ENCODE measurements around the gene DDX39A. TPM values are rescaled to one million over a fixed set of nuclear protein-coding genes. Genes with fewer than 3 reads are reported as not detected.
A peak's percentile ranks its signal among the peaks of the same experiment; 100 is the strongest.

The DDX39A gene
- total RNA-seq, 1 experiment from 2014 or later, result 117 TPM

DNA sequence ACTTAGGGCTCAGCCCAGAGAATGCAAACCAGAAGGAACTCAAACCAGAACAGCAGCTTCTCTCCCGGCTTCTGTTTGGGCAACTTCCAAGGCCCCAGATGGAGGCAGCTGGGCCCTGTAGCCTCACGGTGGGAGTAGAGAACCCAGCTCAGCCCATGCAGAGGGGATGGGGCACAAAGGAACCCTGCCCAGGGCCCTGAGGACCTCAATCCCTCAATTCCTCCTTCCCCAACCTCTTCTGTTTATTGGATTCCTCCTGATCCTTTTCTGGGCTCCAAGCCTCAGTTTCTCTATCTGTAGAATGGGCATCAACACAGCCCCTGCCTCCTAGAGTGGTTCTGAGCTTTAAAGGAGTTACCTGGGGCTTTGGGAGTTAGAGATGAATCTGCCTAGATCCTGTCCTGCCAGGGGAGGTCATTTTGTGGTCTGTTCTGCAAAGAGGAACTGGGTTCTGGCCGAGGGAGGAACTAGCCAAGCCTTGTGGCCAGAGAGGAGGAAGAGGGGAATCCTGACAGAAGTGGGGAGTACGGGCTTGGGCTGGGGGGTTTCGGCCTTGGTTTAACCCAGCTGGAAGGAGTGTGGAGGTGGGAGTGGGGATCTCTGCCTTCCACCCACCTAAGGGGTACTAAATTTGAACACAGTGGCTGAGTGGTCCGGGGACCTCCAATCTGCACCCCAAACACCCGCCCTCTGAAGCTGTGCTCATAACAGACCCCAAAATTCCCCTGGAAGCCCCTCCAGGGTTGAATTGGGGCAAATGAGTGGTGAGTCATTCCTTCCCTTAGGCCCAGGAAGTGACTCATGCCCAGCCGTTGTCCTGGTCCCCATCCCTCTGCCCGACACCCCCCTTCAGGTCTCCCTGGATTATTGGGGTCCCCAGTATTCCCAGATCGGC, 35.2 kb downstream of the DDX39A start:
- H3K4me3 ChIP-seq (ENCODE audit: low read depth in 2 of 2, low read length in 2 of 2), result peak overlapping the region; percentile 71 to 90
- TF ChIP-seq REST (IDR thresholded peaks at IDR 0.05; ENCODE audit: insufficient read depth in 1 of 2, low read depth in 2 of 2, low read length in 1 of 2) (no peak), TCF7L2 (IDR thresholded peaks at IDR 0.05; ENCODE audit: low read depth, low read length) (no peak), CTCF (IDR thresholded peaks at IDR 0.05) (no peak), SIN3A (IDR thresholded peaks at IDR 0.05; ENCODE audit: borderline replicate concordance, insufficient read depth, low read depth, low read length) (no peak), POLR2AphosphoS5 (IDR thresholded peaks at IDR 0.05; ENCODE audit: low read depth, low read length) (no peak)
- H3K27me3 ChIP-seq (ENCODE audit: control insufficient read depth, insufficient read depth, low read length), result no peaks in the 10 kb centered on the region
- ChIA-PET POLR2A (interaction anchor here (0.6 kb wide), 3 partner anchors 20 to 548 kb away, joined by 3 to 12 read pairs (median 6); no protein-coding TSS in a partner anchor), CTCF (interaction anchor here (0.7 kb wide), 1 partner anchor 22 kb away, joined by 3 read pairs; no protein-coding TSS in a partner anchor)
- peaks cover 14% of the 10 kb centered on the region for H3K4me1 ChIP-seq (ENCODE audit: control insufficient read depth, insufficient read depth, low read length)
- no TSS peak for BruUV-seq (replicated peaks)
- intact Hi-C loops (cut with micrococcal nuclease; ENCODE audit: unreplicated experiment) (no loop called here), in situ Hi-C loops (cut with HindIII; ENCODE audit: low pct_unique_long_range_greater_than_20kb, low sequenced_read_pairs) (no loop called here)
- DNase-seq (ENCODE audit: low read depth, low spot score), result no peak
- no peaks in the 10 kb centered on the region for H3K9me3 ChIP-seq (ENCODE audit: control insufficient read depth, insufficient read depth, low read depth, low read length)
- H3K36me3 ChIP-seq (ENCODE audit: control insufficient read depth, insufficient read depth, low read length), result no peaks in the 10 kb centered on the region; the same call in 1 of the 2 replicates
- ATAC-seq, result no peak; the same call in 1 of the 2 replicates
- H3K27ac ChIP-seq (ENCODE audit: low read length), result peak overlapping the region; percentile 95

- no peak for DNase-seq (ENCODE audit: low read depth, low spot score)
- in situ Hi-C loops (cut with HindIII; ENCODE audit: low pct_unique_long_range_greater_than_20kb, low sequenced_read_pairs), result no loop called here
- intact Hi-C loops (cut with micrococcal nuclease; ENCODE audit: unreplicated experiment), result no loop called here
- Histone ChIP-seq H3K27ac (ENCODE audit: low read length) (peak overlapping the region; percentile 91), H3K36me3 (ENCODE audit: control insufficient read depth, insufficient read depth, low read length) (no peaks in the 10 kb centered on the region; the same call in 1 of the 2 replicates), H3K4me1 (ENCODE audit: control insufficient read depth, insufficient read depth, low read length) (peaks cover 17% of the 10 kb centered on the region), H3K27me3 (ENCODE audit: control insufficient read depth, insufficient read depth, low read length) (no peaks in the 10 kb centered on the region), H3K4me3 (ENCODE audit: low read depth in 2 of 2, low read length in 2 of 2) (peak overlapping the region; percentile 71 to 90), H3K9me3 (ENCODE audit: control insufficient read depth, insufficient read depth, low read depth, low read length) (no peaks in the 10 kb centered on the region)
- TF ChIP-seq TCF7L2 (IDR thresholded peaks at IDR 0.05; ENCODE audit: low read depth, low read length) (no peak), REST (IDR thresholded peaks at IDR 0.05; ENCODE audit: insufficient read depth in 1 of 2, low read depth in 2 of 2, low read length in 1 of 2) (no peak), POLR2AphosphoS5 (IDR thresholded peaks at IDR 0.05; ENCODE audit: low read depth, low read length) (no peak), CTCF (IDR thresholded peaks at IDR 0.05) (no peak), SIN3A (IDR thresholded peaks at IDR 0.05; ENCODE audit: borderline replicate concordance, insufficient read depth, low read depth, low read length) (no peak)
- ChIA-PET CTCF (interaction anchor here (0.6 kb wide), 2 partner anchors 23 to 34 kb away, joined by 5 to 12 read pairs; no protein-coding TSS in a partner anchor), POLR2A (interaction anchor here (0.5 to 0.9 kb wide), 6 partner anchors 17 to 633 kb away, joined by 4 to 7 read pairs (median 5); no protein-coding TSS in a partner anchor)
- BruUV-seq (replicated peaks), result TSS peak; percentile 98
- ATAC-seq, result no peak
Measured at GRCh38 chr19:14381689-14382474, 37.3 kb downstream of the DDX39A start.

Data from Panc1 (cell line).